Mucosa of descending colon (tissue), 3 donors: ENCODE data around the gene HBZ. TPM values are rescaled to one million over a fixed set of nuclear protein-coding genes. Genes with fewer than 3 reads are reported as not detected.

ENCODE experiments used
- ATAC-seq: fragments of 200-7000 bp; cut with Tn5 transposase; one replicate; pipeline ENCODE4 v1.9.1; 2020; ENCODE audit warnings: mild to moderate bottlenecking, moderate library complexity
- DNase-seq, 3 donors: peaks; one replicate each; pipeline ENCODE4 v3.0.0-alpha.2; 2020
- H3K36me3 ChIP-seq: fragments of 200-600 bp; one replicate; pipeline ENCODE4 v1.8.0; 2021; ENCODE audit warnings: low read depth, mild to moderate bottlenecking
- H3K4me1 ChIP-seq: fragments of 200-600 bp; one replicate; pipeline ENCODE4 v1.8.0; 2021; ENCODE audit warnings: low read depth, mild to moderate bottlenecking
- H3K4me3 ChIP-seq: fragments of 200-600 bp; one replicate; pipeline ENCODE4 v1.8.0; 2021; ENCODE audit warnings: mild to moderate bottlenecking
- H3K9me3 ChIP-seq: fragments of 200-600 bp; one replicate; pipeline ENCODE4 v1.8.0; 2021; ENCODE audit warnings: mild to moderate bottlenecking
- CTCF ChIP-seq: fragments of 200-600 bp; IDR thresholded peaks from one replicate; pipeline ENCODE4 v1.8.0; 2022; ENCODE audit warnings: antibody characterized with exemption, mild to moderate bottlenecking
- intact Hi-C, 2 donors: fragments of 100-400 bp; cut with DNase I in 1 of 2; cut with micrococcal nuclease in 1 of 2; formaldehyde crosslinking; loops; one replicate each; pipeline versions ENCODE4 v1.11.0 to v1.11.1; 2022; cut with DNase I, micrococcal nuclease
- long read RNA-seq, 2 donors: library from polyadenylated mRNA; unstranded; transcript quantifications; one replicate each; pipeline ENCODE4 v2.0.0, GENCODE V29; 2019 to 2021
- total RNA-seq, 3 donors: library from RNA; stranded (reverse); fragmentation: NEBNext Ultra II Directional in 2 of 3; extraction: Animal tissue kit (Norgen Biotek cat#: 25700) in 2 of 3; gene quantifications; one replicate each; pipeline versions ENCODE4 v1.2.1 to v1.2.4, GENCODE V29; 2021 to 2023
- donor health status: DM: no; HTN: no; CAD: no; lungs with moderate emphysema.
- donor health status: DM: no; HTN: no; CAD: no.
- donor health status: DM: no; HTN: yes; CAD: no.

Gene HBZ
- total RNA-seq = under 1 TPM in 1 of 3 donors, not detected in 2; 0.41 TPM
- long read RNA-seq, donor 1 = 0 reads
- long read RNA-seq, donor 2 = 0 reads

GRCh38 chr16:152141-153128 is at the start of gene HBZ:
TSS of gene HBZ (plus strand) at chr16:152644. CDS start at chr16:152910, 266 bp downstream.
- TF ChIP-seq CTCF = no peak
- Histone ChIP-seq H3K36me3 (no peaks in the 10 kb centered on the region), H3K9me3 (no peaks in the 10 kb centered on the region), H3K4me1 (peaks cover 10% of the 10 kb centered on the region), H3K4me3 (no peak within 1 kb of the TSS)
- intact Hi-C loops = no loop called here
- ATAC-seq = no peak
- DNase-seq = no peak

DNA sequence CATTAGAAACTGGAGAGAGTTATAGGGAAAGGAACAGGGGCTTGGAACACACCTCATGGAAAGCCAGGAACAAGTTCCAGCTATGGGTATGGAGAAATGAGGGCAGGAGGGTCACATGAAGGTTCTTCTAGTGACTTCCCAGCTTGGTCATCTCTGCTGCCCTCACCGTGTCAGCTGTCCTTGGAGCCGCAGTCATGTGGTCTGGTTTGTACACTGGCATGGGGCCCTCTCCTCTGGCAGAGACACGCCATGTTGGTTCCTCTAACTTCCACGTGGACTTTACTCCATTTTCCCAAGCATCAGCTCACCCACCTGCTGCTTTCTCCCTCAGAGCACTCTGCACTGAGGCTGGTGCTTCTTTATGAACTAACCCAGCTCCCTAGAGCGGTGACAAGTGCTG is 48.1 kb upstream of the HBZ start:
- Histone ChIP-seq H3K4me3 (no peak overlapping the region), H3K36me3 (no peaks in the 10 kb centered on the region), H3K4me1 (no peaks in the 10 kb centered on the region), H3K9me3 (no peaks in the 10 kb centered on the region)
- no peak for DNase-seq
- no peak for ATAC-seq
- no peak for TF ChIP-seq CTCF
- intact Hi-C loops = no loop called here

- DNase-seq (no peak), ATAC-seq (no peak)
- TF ChIP-seq CTCF = no peak
- H3K9me3 ChIP-seq = no peaks in the 10 kb centered on the region
- H3K36me3 ChIP-seq = no peaks in the 10 kb centered on the region
- H3K4me3 ChIP-seq = no peak overlapping the region
- intact Hi-C loops = loop anchor here (5.0 kb wide), 1 partner anchor 77 kb away; the partner anchor contains the start of gene HBQ1 (in 2 of the 2)
- no peaks in the 10 kb centered on the region for H3K4me1 ChIP-seq
Observed at GRCh38 chr16:104928-105327, 47.5 kb upstream of the HBZ start.

- Histone ChIP-seq H3K4me3 (no peak overlapping the region), H3K36me3 (no peaks in the 10 kb centered on the region), H3K4me1 (no peaks in the 10 kb centered on the region), H3K9me3 (no peaks in the 10 kb centered on the region)
- intact Hi-C loops = loop anchor here (5.0 kb wide), 1 partner anchor 77 kb away; the partner anchor contains the start of gene HBQ1 (in 2 of the 2)
- no peak for TF ChIP-seq CTCF
- DNase-seq (no peak), ATAC-seq (no peak)
Observed at GRCh38 chr16:105521-105920, 46.9 kb upstream of the HBZ start.

GRCh38 chr16:106623-107324 is 45.7 kb upstream of the HBZ start:
- peak in 1 of 3 donors; percentile 73 for DNase-seq
- intact Hi-C loops = loop anchor here (5.0 kb wide), 1 partner anchor 76 kb away; the partner anchor contains the start of gene HBQ1 (in 2 of the 2)
- H3K36me3 ChIP-seq = no peaks in the 10 kb centered on the region
- H3K4me1 ChIP-seq = no peaks in the 10 kb centered on the region
- ATAC-seq = peak; percentile 92
- peak; percentile 50 for TF ChIP-seq CTCF
- H3K9me3 ChIP-seq = no peaks in the 10 kb centered on the region
- H3K4me3 ChIP-seq = no peak overlapping the region
